22Rv1 (cell line): ENCODE data around the gene SYCE1L.

ENCODE experiments used
- ZFX ChIP-seq: fragments of 450-650 bp; IDR thresholded peaks from 2 replicates; pipeline ENCODE4 v1.6.1; 2017; ENCODE audit warnings: antibody characterized with exemption, borderline replicate concordance
- TF ChIP-seq, protein P1 (sequence below): fragments of 450-650 bp; IDR thresholded peaks from 2 replicates; pipeline ENCODE4 v1.5.1; 2017; ENCODE audit warnings: mild to moderate bottlenecking

DNA sequence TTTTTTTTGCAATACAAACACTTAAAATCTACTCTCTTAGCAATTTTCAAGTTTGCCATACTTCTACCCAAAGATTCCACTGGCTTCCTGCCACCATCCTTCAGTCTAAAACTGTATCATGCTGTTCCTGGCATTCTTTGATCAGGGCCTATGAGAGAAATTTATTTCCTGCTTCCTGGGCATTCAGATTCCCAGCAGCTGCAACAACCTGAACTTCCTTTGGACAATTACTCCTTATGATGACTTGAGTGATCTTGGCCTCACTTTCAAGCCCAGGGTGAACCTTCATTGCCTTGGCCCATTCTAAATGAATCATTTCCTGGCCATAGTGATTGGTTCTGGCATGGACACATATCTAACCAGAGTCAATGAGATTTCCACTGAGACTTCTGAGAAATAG lies 26.3 kb upstream of the SYCE1L start:
- no peak for TF ChIP-seq ZFX
- TF ChIP-seq, protein P1, sequence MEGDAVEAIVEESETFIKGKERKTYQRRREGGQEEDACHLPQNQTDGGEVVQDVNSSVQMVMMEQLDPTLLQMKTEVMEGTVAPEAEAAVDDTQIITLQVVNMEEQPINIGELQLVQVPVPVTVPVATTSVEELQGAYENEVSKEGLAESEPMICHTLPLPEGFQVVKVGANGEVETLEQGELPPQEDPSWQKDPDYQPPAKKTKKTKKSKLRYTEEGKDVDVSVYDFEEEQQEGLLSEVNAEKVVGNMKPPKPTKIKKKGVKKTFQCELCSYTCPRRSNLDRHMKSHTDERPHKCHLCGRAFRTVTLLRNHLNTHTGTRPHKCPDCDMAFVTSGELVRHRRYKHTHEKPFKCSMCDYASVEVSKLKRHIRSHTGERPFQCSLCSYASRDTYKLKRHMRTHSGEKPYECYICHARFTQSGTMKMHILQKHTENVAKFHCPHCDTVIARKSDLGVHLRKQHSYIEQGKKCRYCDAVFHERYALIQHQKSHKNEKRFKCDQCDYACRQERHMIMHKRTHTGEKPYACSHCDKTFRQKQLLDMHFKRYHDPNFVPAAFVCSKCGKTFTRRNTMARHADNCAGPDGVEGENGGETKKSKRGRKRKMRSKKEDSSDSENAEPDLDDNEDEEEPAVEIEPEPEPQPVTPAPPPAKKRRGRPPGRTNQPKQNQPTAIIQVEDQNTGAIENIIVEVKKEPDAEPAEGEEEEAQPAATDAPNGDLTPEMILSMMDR: no peak
